Stimulated activated CD8-positive, alpha-beta memory T cell treated with anti-CD3 and anti-CD28 coated beads, Interleukin-4, amount 100 ng/mL, for 24 hours (primary cell): ENCODE data around the gene ZBTB20.
"Not testable (repeated sequence)": the region's sequence is repeated elsewhere in the genome, so short reads cannot be mapped to it uniquely, and the experiment has no call there.

ENCODE experiments used
- DNase-seq: peaks from one replicate; pipeline ENCODE4 v3.0.0-alpha.2; 2020; ENCODE audit warnings: low read depth

ZBTB20 gene

DNA sequence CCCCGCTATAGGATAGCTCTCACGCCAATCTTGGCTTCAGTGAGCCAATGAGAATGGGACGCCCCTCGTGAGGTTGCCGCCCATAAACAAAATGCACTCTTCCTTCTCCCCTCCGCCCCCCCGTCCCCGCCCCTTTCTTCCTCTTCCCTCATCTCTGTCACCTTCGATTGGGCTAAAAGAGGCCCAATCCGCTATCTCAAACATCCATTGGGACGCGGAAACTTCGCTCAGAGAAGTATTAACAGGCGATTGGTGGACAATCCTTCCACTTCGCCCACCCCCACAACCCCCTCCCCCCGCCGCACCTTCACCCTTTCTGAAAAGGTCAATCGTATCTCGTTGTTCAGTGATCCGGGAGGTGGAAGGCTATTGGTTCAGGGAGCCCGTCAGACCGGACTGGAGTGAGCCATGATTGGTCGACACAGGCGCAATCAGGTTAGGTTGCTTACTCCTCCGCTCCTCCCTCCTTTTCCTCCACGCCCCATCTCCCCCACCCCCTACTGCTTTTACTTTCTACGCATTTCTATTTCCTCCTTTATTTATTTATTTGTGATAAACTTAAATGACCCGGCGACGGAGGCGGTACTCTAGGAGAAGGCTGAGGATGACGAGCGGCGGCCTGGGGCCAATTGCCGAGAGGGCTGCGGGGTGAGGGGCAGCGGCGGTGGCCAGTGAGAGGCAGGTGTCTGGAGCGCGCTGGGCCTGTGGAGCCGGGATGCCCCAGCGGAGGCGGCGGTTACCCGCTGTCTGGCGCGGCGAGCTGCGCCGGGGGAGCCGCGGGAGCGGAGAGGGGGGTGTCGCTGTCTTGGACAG, 447 bp upstream of the ZBTB20 start:
- DNase-seq, result peak; percentile 91

DNA sequence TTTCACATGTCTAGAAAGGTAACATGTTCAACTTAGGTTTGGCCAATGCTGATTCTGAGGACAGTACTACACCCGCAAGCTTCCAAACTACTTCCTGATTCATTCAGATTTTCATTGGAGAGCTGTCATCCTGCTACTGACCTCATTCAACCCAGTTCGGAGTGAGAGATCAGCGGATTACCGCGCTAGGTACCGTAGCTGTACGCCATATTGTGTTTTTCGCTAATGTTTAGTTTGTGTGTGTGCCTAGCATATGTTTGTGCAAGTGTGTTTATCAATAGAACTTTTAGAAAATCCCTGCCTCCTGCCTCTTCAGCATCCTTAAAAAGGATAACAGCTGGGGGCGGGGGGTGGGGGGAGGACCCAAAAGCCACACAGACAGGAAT, 1.1 kb downstream of the ZBTB20 start:
- no peak for DNase-seq

- DNase-seq, result no peak
These were observed 5.9 kb downstream of the ZBTB20 start for GRCh38 chr3:115141033-115141757.

GRCh38 chr3:115139072-115139471, 8.0 kb downstream of the ZBTB20 start:
- no peak for DNase-seq

DNA sequence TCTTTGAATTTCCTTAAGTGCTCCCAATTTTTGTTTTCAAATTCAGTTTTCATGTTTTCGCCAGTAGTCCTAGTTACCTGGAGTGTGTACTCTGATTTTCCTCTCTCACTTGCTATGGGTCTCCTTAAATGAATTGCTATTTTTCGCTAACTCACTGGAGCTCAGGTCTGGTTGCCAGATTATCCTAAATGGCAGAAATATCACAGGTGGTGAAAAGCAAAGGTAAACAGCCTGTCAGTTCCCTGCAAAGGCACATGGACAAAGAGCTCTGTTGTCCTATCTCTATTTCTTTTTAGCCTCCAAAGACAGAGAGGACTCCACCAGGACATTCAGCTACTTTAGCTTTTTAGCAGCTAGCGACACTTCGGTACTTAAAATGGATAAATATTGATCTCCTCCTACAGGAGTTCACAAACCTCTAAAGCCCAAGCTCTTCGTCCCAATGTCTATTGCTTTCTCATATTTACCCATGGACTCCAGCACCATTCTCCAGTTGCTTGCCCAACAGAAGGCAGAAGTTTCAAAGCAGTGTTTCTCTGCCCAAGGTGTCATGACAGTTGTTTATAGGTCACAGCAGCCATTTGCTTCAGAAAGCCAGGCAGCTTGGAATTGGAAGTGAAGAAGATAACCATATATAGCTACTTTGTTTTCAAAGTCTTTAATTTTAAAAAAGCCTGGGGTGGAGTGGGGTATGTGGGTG, 12.3 kb downstream of the ZBTB20 start:
- DNase-seq, result no peak

DNA sequence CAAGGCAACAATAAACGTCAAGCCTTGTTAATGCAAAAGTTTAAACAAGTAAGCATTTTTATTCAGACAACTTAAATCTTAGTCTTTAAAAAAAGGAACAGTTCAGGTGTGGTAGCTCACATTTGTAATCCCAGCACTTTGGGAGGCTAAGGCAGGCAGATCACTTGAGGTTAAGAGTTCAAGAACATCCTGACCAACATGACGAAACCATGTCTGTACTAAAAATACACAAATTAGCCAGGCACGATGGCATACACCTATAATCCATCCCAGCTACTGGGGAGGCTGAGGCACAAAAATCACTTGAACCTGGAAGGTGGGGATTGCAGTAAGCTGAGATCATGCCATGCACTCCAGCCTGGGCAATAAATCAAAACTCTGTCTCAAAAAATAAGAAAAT, 19.9 kb downstream of the ZBTB20 start:
- DNase-seq, result no peak

- DNase-seq, result no peak
These were observed 26.5 kb downstream of the ZBTB20 start for GRCh38 chr3:115120597-115120996.

DNA sequence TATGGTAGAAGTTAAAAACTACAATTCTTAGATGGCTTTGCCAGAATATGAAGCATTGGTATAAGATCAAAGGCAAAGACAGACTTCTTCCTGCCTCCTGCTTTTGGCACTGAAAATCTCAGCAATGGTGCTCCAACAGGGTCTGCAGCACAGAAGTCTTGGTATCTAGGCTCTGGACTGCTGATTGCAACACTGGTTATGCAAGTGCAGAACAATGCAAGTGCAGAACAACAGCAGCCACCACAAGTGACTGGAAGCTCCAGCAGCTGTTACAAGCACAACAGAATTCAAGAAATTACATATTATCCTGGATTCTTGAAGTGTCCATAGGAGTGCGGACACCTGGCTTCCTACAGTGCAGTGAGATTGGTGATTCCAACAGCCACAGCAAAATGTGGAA, 33.7 kb downstream of the ZBTB20 start:
- no peak for DNase-seq

DNA sequence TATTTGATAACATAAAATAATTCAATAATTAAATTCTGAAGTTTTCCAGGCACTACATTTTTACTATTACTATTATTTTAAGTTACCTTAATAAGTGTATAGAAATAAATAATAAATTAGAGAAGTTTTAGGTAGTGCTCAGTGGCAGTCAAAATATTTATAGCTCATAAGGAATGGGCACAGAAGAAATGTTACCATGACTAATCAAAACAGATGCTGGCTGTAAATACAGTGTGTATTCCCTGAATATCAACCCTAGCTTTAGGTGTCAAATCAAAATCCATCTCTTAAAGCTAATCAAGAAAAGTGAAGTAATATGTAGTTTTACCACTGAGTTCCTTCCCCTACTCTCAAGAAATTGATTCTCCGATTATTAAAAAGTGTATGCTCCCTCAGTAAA, 35.5 kb downstream of the ZBTB20 start:
- no peak for DNase-seq

- DNase-seq, result no peak
These were observed 36.3 kb downstream of the ZBTB20 start for GRCh38 chr3:115110830-115111229.

DNA sequence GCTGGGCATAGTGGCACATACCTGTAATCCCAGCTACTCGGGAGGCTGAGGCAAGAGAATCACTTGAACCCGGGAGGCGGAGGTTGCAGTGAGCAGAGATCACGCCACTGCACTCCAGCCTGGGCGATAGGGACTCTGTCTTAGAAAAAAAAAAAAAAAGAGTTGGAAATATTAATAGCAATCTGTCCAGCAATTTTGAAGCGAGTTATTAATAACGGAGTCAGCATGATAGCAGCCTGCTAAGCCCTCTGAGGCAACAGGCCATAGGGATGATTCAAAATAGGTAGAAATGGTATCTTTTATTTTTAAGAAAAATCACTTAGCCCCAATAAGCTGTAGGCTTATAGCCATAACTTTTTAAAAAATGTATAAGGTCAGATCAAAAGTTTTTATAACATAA, 37.0 kb downstream of the ZBTB20 start:
- DNase-seq, result not testable (repeated sequence)

GRCh38 chr3:115108614-115109013, 38.5 kb downstream of the ZBTB20 start:
- DNase-seq, result no peak

GRCh38 chr3:115102046-115102445, 45.0 kb downstream of the ZBTB20 start:
- no peak for DNase-seq

DNA sequence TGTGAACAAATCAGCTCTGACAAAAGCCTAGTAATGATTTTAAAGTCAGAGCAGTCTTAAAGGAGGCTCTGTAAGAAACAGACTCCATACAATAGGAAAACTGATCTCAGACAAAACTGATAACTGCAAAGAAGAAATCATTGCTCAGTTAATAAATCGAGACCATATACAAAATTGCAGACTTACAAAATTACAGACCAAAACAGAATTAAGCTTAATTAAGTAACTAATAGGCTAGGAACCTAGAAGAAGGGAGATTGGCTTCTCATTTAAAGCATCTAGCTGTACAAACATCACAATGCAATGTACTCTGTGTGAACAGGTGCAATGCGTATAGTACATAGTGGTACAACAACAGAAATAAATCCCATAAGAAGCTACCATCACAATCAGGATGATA, 46.3 kb downstream of the ZBTB20 start:
- no peak for DNase-seq

- DNase-seq, result no peak
These were observed 47.0 kb downstream of the ZBTB20 start for GRCh38 chr3:115099986-115100571.

GRCh38 chr3:115099134-115099985, 47.7 kb downstream of the ZBTB20 start:
- no peak for DNase-seq

GRCh38 chr3:115098354-115099073, 48.6 kb downstream of the ZBTB20 start:
- DNase-seq, result no peak

DNA sequence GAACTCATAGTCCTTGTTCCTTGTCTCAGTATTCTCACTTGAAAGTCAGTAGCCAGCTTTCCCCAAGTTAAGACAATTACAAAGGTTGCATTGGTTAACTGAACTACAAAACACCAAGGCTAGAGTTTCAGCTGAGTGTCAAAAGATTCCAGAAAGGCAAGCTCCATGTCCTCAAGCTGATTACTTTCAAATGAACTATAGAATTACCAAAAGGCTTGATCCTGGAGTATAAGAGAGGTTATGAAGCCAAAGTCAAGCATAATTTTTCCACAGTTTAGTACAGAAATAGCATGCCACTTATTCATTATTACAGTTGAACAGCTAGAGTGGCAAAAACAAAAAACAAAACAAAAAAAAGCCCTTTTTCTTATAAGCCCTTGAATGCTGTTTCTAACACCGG, 51.9 kb downstream of the ZBTB20 start:
- DNase-seq, result no peak

DNA sequence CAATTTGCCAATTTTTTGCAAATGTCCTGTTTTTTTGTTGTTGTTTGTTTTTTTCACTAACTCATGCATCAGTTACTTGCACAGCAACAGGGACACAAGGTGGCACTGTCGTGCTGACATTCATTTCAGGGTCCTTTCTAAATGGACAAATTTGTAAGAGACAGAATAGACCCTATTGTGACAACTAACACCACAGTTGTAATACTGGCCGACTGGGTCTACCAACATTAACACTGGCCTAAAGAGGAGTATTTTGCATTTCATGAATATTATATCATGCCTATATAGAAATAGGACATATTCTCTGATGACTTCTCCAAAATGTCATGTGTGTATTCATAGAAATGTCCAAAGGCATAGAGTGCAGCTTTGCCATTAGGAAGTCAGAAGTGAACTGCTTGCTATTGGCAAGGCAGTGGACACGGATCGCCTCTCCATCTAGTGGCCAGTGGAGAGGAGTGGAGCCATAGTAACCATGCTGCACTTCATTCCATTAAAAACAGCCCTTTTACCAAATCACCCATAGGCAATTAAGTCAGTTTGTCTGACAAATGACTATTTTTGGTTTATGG, 54.8 kb downstream of the ZBTB20 start:
- DNase-seq, result peak; percentile 24

GRCh38 chr3:115090712-115091111, 56.4 kb downstream of the ZBTB20 start:
- DNase-seq, result no peak

- DNase-seq, result no peak
These were observed 57.6 kb downstream of the ZBTB20 start for GRCh38 chr3:115089481-115089880.
